B cell (primary cell): ENCODE measurements around the gene SFSWAP. TPM values are rescaled to one million over a fixed set of nuclear protein-coding genes. Genes with fewer than 3 reads are reported as not detected.

ENCODE experiments used
- ATAC-seq: fragments of 200-7000 bp; cut with Tn5 transposase; one replicate; pipeline ENCODE4 v1.10.0; 2021; ENCODE audit warnings: low read depth, mild to moderate bottlenecking, moderate number of reproducible peaks, moderate library complexity
- CTCF ChIA-PET: fragments of 350-600 bp; sonication (Branson Sonifier 250); formaldehyde crosslinking; loops from one replicate; lab custom pipeline; 2021; ENCODE audit warnings: antibody characterized with exemption, inconsistent platforms; lab: Charles Lee
- POLR2A ChIA-PET: fragments of 350-600 bp; sonication (Branson Sonifier 250); formaldehyde crosslinking; loops from one replicate; lab custom pipeline; 2021; ENCODE audit warnings: antibody characterized with exemption; lab: Charles Lee
- DNase-seq: peaks from one replicate; pipeline ENCODE4 v3.0.0; 2013
- H2AFZ ChIP-seq: 2 replicates; pipeline ENCODE4 v1.6.1; 2012; ENCODE audit warnings: mild to moderate bottlenecking, low read depth, low read length; ENCODE audit not compliant: insufficient read depth, poor library complexity, severe bottlenecking
- H3K27ac ChIP-seq, 2 donors: 1 replicate in 1 of 2; 2 replicates in 1 of 2; pipeline ENCODE4 v1.5.1; 2012 to 2013; ENCODE audit warnings: low read length in 2 of 2, mild to moderate bottlenecking in 2 of 2, moderate library complexity in 1 of 2
- H3K27me3 ChIP-seq, 4 experiments: fragments of 200-600 bp in 1 of 4; sonication (generic) in 1 of 4; replicated peaks in 1 of 4; 1 replicate in 2 of 4; 2 replicates in 2 of 4; pipeline versions ENCODE4 v1.6.1 to v1.7.0; 2013 to 2016; ENCODE audit warnings: low read length in 3 of 4, mild to moderate bottlenecking in 2 of 4, mixed read lengths in 1 of 4, moderate library complexity in 1 of 4; ENCODE audit not compliant: insufficient read depth in 4 of 4, control insufficient read depth in 3 of 4; ENCODE audit errors: control extremely low read depth in 1 of 4
- H3K36me3 ChIP-seq, 2 experiments: replicated peaks in 1 of 2; 1 replicate in 1 of 2; 2 replicates in 1 of 2; pipeline versions ENCODE4 v1.6.1 to v1.7.1; 2013; ENCODE audit warnings: low read length in 1 of 2; ENCODE audit not compliant: insufficient read depth in 2 of 2, control insufficient read depth in 1 of 2; ENCODE audit errors: control extremely low read depth in 1 of 2, extremely low read depth in 1 of 2
- H3K4me1 ChIP-seq, 2 donors: fragments of 200-600 bp in 1 of 2; sonication (generic) in 1 of 2; 1 replicate in 1 of 2; 2 replicates in 1 of 2; pipeline versions ENCODE4 v1.5.1 to v1.6.1; 2013 to 2017; ENCODE audit warnings: low read length in 2 of 2; ENCODE audit not compliant: control insufficient read depth in 2 of 2, insufficient read depth in 2 of 2
- H3K4me2 ChIP-seq: replicated peaks from 2 replicates; pipeline ENCODE3; 2012; ENCODE audit warnings: mild to moderate bottlenecking, low read depth, low read length; ENCODE audit not compliant: poor library complexity, severe bottlenecking
- H3K4me3 ChIP-seq, 5 experiments: fragments of 200-600 bp in 1 of 5; sonication (generic) in 1 of 5; 1 replicate in 3 of 5; 2 replicates in 2 of 5; pipeline versions ENCODE4 v1.5.1 to v1.7.0; 2011 to 2016; ENCODE audit warnings: low read length in 4 of 5, mild to moderate bottlenecking in 4 of 5, low read depth in 2 of 5, control low read depth in 1 of 5, moderate library complexity in 1 of 5; ENCODE audit not compliant: insufficient read depth in 1 of 5; ENCODE audit errors: control extremely low read depth in 1 of 5, extremely low read depth in 1 of 5
- H3K79me2 ChIP-seq: fragments of 200-600 bp; sonication (generic); one replicate; pipeline ENCODE4 v1.6.0; 2016; ENCODE audit warnings: low read length; ENCODE audit not compliant: control insufficient read depth, insufficient read depth
- H3K9ac ChIP-seq: fragments of 200-600 bp; sonication (generic); 2 replicates; pipeline ENCODE4 v1.6.1; 2017; ENCODE audit warnings: mild to moderate bottlenecking, low read length, moderate library complexity
- H3K9me3 ChIP-seq, 3 donors: one replicate each; pipeline versions ENCODE4 v1.6.1 to v1.7.1; 2013; ENCODE audit warnings: low read length in 2 of 3; ENCODE audit not compliant: control insufficient read depth in 2 of 3, insufficient read depth in 1 of 3; ENCODE audit errors: control extremely low read depth in 1 of 3
- H4K20me1 ChIP-seq: 2 replicates; pipeline ENCODE4 v1.6.0; 2012; ENCODE audit warnings: mild to moderate bottlenecking, low read length; ENCODE audit not compliant: insufficient read depth, control insufficient read depth, poor library complexity, severe bottlenecking
- H3K27ac Mint-ChIP-seq: one replicate; pipeline ENCODE4 v1.8.0; 2021; ENCODE audit warnings: mixed read lengths
- H3K27me3 Mint-ChIP-seq: one replicate; pipeline ENCODE4 v1.8.0; 2021; ENCODE audit warnings: mixed read lengths
- H3K4me1 Mint-ChIP-seq: one replicate; pipeline ENCODE4 v1.8.0; 2021; ENCODE audit warnings: mixed read lengths
- H3K4me3 Mint-ChIP-seq: one replicate; pipeline ENCODE4 v1.8.0; 2021; ENCODE audit warnings: mixed read lengths
- H3K9me3 Mint-ChIP-seq: one replicate; pipeline ENCODE4 v1.8.0; 2022; ENCODE audit warnings: mixed read lengths; ENCODE audit not compliant: insufficient read depth
- CTCF ChIP-seq: fragments of 200-600 bp; IDR thresholded peaks from one replicate; pipeline ENCODE4 v1.8.0; 2022; ENCODE audit warnings: antibody characterized with exemption, mild to moderate bottlenecking
- EZH2 ChIP-seq: IDR thresholded peaks from 2 replicates; pipeline ENCODE4 v1.6.1; 2012; ENCODE audit warnings: borderline replicate concordance, low read depth, mild to moderate bottlenecking, moderate library complexity, low read length; ENCODE audit not compliant: insufficient read depth, poor library complexity, severe bottlenecking
- WGBS: methylation state at CpG from one replicate; pipeline ENCODE4 v1.1.5; 2013; ENCODE audit warnings: missing lambda C conversion rate; ENCODE audit not compliant: insufficient coverage; 5-methylcytosine and 5-hydroxymethylcytosine counted together
- intact Hi-C: fragments of 100-400 bp; cut with micrococcal nuclease; formaldehyde crosslinking; loops from one replicate; pipeline ENCODE4 v1.10.0; 2022
- polyA plus RNA-seq: library from polyadenylated mRNA; depleted of rRNA; stranded (reverse); fragments of >200 nt; gene quantifications from 2 replicates; pipeline ENCODE4 v1.2.3, GENCODE V29; 2012
- total RNA-seq, 2 donors: library from RNA; stranded (reverse); fragments of 120-200 nt in 1 of 2; gene quantifications; 1 replicate in 1 of 2; 2 replicates in 1 of 2; pipeline versions ENCODE4 v1.2.3 to v1.2.4, GENCODE V29; 2013 to 2022

The SFSWAP gene
- total and polyA plus RNA-seq, 2 donors (not counting 1 experiment from before 2014, with no cell fraction given): 69.3 to 122 TPM

- ATAC-seq (no peak), DNase-seq (peak; percentile 62)
- Histone ChIP-seq H3K9ac (peak overlapping the region; percentile 69), H3K4me2 (peak overlapping the region; percentile 97), H3K36me3 (no peaks in the 10 kb centered on the region), H3K9me3 (peaks cover 0 to 4% (median 0%) of the 10 kb centered on the region in 3 donors), H2AFZ (peak overlapping the region; percentile 79), H4K20me1 (peaks cover 48% of the 10 kb centered on the region), H3K27me3 (peaks cover 0 to 17% (median 8%) of the 10 kb centered on the region in 4 experiments), H3K4me1 (peaks cover 26 to 31% of the 10 kb centered on the region in 2 donors), H3K27ac (no peak overlapping the region), H3K4me3 (peak overlapping the region; percentile 23 to 75 (median 67)), H3K79me2 (peaks cover 34% of the 10 kb centered on the region)
- no peak for TF ChIP-seq CTCF
- TF ChIP-seq EZH2: no peak
- Mint-ChIP-seq H3K27ac (peak overlapping the region; percentile 74), H3K9me3 (no peaks in the 10 kb centered on the region), H3K27me3 (peaks cover 14% of the 10 kb centered on the region), H3K4me3 (peak overlapping the region; percentile 87), H3K4me1 (peaks cover 36% of the 10 kb centered on the region)
- intact Hi-C loops: loop anchor here (2.0 to 10.0 kb wide), 3 partner anchors 95 to 912 kb away; partner anchors contain the start of genes EP400 and PUS1
- ChIA-PET CTCF (interaction anchor here (0.9 to 3.9 kb wide), 8 partner anchors 54 to 913 kb away, joined by 3 to 32 read pairs (median 8); partner anchors contain the start of gene EP400), POLR2A (interaction anchor here (0.7 to 1.3 kb wide), 2 partner anchors 56 to 100 kb away, joined by 3 to 5 read pairs; no protein-coding TSS in a partner anchor)
- WGBS: 11% methylated on average over 27 of the region's 27 CpGs
These were observed 118.5 kb downstream of the SFSWAP start for GRCh38 chr12:131829356-131829747.

GRCh38 chr12:131829791-131830334 lies 119.0 kb downstream of the SFSWAP start:
- Histone ChIP-seq H2AFZ (peak overlapping the region; percentile 66), H3K4me3 (peak overlapping the region; percentile 23 to 75 (median 67)), H3K9ac (peak overlapping the region; percentile 69), H3K9me3 (peaks cover 0 to 4% (median 0%) of the 10 kb centered on the region in 3 donors), H3K4me2 (peak overlapping the region; percentile 97), H3K27me3 (peaks cover 0 to 17% (median 8%) of the 10 kb centered on the region in 4 experiments), H3K36me3 (no peaks in the 10 kb centered on the region), H3K4me1 (peaks cover 26 to 31% of the 10 kb centered on the region in 2 donors), H4K20me1 (peaks cover 53% of the 10 kb centered on the region), H3K27ac (no peak overlapping the region), H3K79me2 (peaks cover 34% of the 10 kb centered on the region)
- ATAC-seq (peak; percentile 4), DNase-seq (no peak)
- 15% methylated on average over 28 of the region's 28 CpGs for WGBS
- Mint-ChIP-seq H3K27me3 (peaks cover 14% of the 10 kb centered on the region), H3K4me1 (peaks cover 36% of the 10 kb centered on the region), H3K27ac (peak overlapping the region; percentile 74), H3K9me3 (no peaks in the 10 kb centered on the region), H3K4me3 (peak overlapping the region; percentile 87)
- TF ChIP-seq CTCF: no peak
- TF ChIP-seq EZH2: no peak
- POLR2A ChIA-PET: no interaction called here
- CTCF ChIA-PET: interaction anchor here (0.8 to 3.9 kb wide), 15 partner anchors 13 to 725 kb away, joined by 3 to 32 read pairs (median 6); partner anchors contain the start of gene EP400
- intact Hi-C loops: loop anchor here (1.0 to 10.0 kb wide), 5 partner anchors 75 to 913 kb away; partner anchors contain the start of genes EP400 and PUS1
